CD4-positive, alpha-beta T cell treated with Interleukin-15 for 1 hour (primary cell): ENCODE measurements around the gene LARP4.
"Not testable (repeated sequence)": the region's sequence is repeated elsewhere in the genome, so short reads cannot be mapped to it uniquely, and the experiment has no call there.

ENCODE experiments used
- DNase-seq: peaks from one replicate; pipeline ENCODE4 v3.0.0-alpha.2; 2020

Gene LARP4

DNA sequence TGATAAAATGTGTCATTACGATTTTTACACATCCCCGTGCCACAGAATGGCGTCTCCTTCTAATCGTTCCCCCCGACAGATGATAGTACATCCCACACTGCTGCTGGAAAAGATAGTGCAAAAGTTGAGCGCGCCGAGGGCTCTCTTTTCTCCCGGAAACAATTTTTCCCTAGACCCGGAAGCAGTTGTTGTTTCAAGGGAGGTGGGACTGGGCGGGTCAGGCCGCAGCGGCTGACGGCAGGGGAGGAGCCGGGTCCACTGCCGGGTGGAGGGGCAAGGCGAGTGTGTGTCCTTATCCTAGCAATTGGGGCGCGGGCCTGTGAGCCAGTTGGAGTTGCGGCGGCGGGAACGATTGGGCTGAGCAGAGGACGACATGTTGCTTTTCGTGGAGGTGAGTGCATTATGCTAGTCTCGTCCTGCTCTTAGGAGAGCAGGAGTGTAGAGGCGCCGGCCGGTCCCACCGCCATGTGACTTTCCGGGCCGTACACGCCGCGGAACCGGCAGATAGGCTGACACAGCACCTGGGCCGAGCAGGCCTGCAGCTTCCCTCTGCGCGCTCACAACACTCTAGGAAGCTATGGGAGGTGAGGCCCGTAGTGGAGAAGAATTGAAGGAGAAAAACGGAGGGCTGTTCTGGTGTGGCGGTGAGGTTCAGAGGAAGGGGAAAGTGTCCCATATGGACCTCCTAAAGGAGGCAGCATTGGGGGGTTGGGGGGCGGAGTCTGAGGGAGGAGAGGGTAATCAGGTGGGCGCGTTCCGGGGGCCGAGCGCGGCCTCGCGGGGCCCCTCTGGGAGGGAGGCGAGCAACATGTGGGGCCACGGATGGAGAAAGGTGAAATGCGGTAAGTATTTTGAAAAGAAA lies at the start of gene LARP4:
TSS of gene LARP4 (plus strand) at position 248 of the 862 bp plus-strand sequence. CDS start at position 374, 126 bp downstream.
- DNase-seq = peak; percentile 88

DNA sequence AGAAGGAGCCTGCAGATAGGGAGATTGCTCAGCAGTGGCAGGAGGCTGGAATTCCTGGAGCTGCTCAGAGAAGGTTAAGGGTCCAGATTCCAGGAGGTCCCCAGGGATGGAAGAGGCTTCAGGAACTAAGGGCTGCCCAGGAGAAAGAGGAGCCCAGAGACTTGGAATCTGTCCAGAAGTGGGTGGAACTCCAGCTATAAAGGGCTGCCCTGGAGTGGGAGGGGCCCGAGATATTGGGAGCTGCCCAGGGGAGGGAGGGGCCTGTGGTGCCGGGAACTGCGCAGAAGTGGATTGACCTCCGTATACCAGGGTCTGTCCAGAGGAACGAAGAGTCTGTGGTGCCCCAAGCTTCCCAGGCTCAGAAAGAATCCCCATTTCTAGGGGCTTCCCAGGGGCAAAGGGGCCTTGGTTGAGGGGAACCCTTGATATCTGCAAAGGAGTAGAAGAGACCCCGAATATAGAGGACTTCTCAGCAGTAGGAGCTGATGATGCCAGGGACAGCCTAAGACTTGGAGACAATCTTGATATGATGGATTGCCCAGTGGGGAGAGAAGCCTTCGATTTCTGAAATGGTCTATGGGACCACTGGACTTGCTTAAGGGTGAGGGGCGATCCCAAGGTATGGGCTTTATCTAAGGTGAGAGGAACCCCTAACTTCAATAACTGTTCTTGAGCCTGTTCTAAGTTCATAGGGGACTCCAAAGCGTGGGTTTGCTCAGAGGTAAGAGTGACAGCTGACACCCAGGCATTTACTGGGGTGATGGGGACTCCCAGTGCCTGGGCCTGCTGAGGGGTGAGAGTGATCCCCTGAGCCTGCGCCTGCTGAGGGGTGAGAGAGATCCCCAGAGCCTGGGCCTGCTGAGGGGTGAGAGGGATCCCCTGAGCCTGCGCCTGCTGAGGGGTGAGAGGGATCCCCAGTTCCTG lies 49.3 kb upstream of the LARP4 start:
- no peak for DNase-seq

DNA sequence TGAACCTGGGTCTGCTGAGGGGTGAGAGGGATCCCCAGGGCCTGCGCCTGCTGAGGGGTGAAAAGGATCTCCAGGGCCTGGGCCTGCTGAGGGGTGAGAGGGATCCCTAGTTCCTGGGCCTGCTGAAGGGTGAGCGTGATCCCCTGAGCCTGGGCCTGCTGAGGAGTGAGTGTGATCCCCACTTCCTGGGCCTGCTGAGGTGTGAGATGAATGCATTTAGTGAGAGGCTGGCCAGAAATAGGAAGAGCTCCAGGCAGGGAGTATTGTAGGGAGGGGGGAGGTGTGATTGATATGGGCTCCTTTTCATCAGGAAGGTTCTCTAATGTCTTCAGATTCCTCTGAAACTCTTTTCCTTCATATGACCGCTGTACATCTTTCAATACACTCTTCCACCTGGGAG lies 47.3 kb upstream of the LARP4 start:
- no peak for DNase-seq

DNA sequence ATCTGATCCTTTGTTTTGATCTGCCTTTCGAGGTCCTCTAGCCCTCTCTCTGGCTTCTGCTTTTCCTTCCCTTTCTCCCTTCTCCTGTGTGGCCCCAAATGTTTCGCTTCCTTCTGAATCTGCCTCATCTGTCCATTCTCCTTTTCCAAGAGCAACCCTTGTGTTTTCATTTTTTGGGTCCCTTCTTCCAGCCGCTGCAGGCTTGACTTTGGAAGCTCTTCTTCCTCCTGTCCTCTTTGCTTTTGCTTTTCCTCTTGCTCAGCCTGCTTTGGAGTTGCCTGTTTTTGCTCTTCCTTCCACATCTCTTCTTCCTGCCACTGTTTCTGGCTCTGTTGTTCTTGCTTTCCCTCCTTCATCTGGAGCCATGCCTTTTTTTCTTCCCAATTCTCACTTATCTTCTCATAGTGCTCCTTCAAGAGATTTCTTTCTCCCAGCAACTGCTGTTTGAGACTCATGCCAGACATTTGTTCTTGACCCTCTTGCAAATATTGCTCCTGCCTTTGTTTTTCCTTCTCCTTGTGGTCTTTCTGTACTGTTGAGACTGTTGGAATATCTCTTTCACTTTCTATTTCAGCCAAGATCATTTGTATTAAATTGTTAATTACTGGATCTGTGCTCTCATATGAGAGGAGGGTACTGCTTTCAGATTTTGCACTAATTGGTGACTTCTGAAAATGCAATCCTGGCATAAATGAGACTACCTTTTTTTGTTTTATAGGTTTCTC lies 46.7 kb upstream of the LARP4 start:
- DNase-seq = no peak

DNA sequence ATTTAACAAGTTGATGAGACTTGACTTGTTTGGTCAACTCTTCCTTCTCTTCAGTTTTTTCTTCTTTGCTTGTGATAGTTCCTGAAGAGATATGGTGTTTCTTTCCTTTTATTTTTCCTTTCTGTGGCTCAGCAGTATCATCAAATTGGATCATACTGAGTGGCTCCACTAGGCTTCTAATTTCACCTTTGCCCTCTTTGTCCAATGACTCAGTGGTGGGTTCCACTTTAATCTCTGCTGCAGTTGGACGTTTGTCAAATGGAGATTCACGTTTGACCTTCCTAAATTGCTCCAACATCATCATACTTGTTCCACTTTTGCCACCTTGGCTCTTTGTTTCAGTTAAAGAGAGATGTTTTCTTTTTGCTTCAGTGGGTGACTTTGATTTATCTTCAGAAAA lies 45.8 kb upstream of the LARP4 start:
- DNase-seq = no peak

DNA sequence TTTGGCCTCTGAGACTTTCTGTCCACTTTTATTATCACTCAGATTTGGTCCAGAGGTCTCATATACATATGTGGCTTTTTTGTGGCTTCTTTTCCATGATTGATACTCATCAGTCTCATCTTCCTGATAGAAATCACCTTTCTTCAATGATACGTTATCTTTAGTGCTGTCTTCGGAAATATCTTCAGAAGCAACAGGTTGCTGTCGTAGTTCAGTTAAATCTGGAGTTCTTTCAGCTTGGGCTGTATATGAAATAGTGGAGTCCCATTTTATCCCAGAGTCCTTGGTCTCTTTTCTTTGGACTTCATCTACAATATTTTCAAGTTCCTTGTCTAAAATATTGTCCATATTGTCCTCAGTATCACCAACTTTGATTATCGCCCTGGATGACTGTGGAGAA lies 45.3 kb upstream of the LARP4 start:
- no peak for DNase-seq

DNA sequence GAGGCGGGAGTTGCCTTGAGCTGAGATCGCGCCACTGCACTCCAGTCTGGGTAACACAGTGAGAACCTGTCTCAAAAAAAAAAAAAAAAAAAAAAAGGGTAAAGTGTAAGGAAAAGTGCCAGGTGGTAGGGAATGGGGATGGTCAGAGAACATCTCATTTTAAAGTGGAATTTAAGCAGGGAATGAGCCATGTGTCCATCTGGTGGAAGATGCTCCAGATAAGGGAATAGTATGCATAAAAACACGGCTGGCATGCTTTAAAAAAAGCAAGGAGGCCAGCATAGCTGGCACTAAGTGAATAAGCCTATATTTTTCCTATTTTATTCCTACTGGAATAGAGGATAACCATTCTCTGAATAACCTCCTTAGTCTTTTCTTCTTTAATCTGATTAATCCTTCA lies 38.0 kb upstream of the LARP4 start:
- no peak for DNase-seq

DNA sequence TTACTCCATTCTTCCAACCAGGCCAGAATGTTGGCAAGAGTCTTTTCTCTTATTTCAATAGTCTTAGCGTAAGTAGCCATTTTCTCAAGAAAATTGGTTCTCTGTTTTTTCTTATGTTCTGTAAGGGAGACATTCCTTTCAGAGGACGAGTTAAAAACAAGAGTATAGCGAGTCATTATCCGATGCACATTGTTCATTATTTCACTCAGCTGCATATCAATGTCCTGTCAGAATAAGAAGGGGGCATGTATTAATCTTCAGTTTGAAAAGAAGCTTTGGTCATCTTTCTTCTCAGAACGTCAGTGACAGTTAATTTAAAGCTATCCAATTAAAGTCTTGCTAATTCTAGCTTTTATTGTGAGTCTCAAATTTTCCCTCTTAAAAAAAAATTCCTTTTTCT lies 37.5 kb upstream of the LARP4 start:
- DNase-seq = no peak

DNA sequence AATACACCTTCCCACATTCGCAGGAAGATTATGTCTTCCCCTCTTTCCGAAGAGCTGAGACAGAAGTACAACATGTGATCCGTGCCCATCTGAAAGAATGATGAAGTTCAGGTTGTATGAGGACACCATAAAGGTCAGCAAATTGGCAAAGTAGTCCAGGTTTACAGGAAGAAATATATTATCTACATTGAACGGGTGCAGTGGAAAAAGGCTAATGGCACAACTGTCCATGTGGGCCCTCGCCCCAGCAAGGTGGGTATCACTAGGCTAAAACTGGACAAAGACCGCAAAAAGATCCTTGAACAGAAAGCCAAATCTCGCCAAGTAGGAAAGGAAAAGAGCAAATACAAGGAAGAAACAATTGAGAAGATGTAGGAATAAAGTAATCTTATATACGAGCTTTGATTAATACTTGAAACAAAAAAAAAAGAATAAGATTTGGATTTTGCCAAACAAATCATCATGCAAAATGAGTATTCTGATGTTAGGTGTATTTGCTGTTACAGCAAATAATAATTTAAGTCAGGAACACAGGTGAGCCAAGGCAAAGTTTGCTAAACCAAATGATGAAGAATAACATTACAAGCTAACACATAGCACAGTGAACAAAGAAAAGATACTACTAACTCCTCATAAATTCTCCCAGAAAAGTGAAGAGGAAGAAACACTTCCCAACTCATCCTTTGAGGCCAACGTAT lies 34.8 kb upstream of the LARP4 start:
- no peak for DNase-seq

DNA sequence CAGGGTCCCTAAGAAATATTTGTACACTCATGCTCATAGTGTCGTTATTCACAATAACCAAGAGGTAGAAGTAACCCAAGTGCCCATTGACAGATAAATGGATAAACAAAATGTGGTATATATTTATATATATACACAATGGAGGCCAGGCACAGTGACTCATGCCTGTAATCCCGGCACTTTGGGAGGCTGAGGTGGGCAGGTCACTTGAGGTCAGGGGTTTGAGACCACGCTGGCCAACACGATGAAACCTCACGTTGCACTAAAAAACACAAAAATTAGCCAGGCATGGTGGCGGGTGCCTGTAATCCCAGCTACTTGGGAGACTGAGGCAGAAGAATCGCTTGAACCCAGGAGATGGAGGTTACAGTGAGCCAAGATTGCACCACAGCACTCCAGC lies 30.0 kb upstream of the LARP4 start:
- not testable (repeated sequence) for DNase-seq

DNA sequence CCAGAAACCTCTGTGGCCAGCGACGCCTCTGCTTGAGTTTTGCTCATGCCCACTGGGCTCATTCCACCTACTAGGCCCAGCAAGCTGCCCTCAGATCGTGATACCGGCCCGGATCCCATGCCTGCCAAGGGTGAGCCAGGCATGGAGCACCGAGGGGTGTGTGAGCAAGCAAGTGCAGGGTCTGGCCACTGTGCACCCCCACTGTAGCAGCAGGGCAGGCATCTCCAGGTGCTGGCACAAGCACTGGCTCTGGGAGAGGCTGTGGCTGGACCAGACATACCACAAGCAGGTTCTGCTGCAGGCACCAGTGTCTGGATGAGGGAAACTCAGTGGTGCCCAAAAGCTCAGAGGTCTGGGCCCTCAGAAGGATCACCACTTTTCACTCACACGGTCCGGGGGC lies 24.9 kb upstream of the LARP4 start:
- no peak for DNase-seq

DNA sequence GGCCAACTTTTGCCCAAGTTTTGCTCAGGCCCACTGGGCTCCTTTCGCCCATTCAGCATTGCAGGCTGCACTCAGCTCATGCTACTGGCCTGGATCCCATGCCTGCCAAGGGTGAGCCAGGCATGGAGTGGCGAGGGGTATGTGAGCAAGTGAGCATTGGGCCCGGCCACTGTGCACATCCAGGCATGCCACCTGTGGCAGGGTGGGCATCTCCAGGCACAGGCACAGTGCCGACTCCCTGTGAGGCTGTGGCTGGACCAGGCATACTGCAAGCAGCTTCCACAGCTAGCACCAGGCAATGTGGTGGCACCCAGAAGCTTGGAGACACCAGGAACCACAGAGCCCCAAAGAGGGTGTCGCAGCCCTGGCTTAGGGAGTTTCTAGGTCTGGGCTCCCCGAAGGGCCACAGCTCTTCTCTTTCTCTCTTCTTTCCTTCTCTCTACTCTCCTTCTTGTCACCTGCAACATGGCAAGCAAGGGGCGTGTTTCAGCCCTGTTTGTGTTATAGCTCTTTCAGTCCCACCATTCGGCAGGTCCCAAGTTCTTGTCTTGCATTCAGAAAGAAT lies 19.8 kb upstream of the LARP4 start:
- no peak for DNase-seq

DNA sequence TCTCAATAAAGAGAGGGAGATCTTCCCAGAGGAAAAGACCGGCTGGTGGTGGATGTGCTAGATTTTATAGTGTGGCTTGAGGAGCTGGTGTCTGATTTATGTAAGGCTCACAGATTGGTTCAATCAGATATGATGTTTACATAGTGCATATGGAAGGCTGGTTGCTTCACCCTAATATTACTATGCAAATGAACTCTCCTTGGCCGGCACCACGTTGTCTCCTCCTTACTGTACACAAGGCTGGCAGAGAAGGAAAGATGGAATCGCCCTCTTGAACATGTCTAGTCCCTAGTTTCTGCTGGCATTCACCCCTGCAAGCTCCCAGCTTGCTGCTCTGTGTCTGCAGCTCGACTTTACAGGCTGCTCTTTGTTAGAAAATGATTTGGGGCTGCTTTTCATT lies 13.2 kb upstream of the LARP4 start:
- DNase-seq = no peak

DNA sequence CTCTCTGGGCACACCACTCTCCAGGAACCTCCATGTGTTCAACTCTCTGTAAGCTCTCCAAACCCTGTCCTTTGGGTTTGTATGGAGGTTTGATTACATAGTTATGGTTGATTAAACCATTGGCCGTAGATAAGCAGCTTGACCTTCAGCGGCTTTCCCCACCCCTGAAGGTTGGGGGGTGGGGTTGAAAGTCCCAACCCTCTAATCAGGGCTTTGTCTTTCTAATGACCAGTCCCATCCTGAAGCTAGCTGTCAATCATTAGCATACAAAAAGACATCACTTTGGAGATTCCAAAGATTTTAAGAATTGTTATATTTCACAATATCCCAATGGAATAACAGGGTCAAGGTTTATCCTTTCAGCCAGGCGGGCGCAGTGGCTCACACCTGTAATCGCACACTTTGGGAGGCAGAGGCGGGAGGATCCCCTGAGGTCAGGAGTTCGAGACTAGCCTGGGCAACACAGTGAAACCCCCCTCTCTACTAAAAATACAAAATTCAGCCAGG lies 12.7 kb upstream of the LARP4 start:
- no peak for DNase-seq

DNA sequence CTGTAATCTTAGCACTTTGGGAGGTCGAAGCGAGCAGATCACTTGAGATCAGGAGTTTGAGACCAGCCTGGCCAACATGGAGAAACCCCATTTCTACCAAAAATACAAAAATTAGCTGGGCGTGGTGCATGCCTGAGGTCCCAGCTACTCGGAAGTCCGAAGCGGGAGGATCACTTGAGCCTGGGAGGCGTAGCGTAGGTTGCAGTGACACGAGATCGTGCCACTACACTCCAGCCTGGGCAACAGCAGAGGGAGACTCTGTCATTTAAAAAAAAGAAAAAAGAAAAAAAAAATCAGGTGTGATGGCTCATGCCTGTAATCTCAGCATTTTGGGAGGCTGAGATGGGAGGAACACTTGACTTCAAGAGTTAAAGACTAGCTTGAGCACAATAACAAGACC lies 11.9 kb upstream of the LARP4 start:
- not testable (repeated sequence) for DNase-seq

DNA sequence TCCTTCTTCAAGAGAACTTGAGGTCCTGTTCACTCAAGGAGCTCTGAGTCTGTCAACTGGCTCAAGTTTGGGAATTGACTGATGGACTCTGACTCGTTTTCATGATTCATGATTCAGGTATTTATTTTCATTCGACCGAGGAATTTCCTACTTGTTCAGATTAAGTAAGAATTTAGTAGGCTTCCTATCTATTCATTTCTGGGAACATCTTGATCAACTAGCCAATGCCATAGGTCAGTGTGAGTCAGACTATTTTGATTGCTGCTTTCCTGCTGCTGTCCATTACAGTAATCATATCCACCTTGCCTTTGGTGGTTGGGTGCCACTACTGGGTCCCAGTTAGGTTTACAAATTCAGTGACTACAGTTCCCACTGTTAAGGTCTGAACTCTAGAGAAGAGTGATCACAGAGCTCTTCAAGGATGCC lies 10.4 kb upstream of the LARP4 start:
- DNase-seq = no peak

DNA sequence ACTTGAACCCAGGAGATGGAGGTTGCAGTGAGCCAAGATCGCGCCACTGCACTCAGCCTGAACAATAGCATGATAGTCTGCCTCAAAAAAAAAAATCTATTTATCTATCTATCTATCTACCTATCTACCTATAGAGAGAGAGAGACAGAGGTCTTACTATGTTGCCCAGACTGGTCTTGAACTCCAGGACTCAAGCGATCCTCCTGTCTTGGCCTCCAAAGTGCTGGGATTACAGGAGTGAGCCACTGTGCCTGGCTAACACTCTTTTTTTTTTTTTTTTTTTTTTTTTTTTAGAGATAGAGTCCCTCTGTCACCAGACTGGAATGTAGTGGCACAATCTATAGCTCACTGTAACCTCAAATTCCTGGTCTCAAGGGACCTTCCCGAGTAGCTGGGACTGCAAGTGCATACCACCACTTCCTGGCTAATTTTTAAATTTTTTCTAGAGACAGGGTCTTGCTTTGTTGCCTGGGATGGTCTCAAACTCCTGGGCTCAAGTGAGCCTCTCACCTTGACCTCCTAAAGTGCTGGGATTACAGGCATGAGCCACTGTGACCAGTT lies 6.1 kb upstream of the LARP4 start:
- no peak for DNase-seq

DNA sequence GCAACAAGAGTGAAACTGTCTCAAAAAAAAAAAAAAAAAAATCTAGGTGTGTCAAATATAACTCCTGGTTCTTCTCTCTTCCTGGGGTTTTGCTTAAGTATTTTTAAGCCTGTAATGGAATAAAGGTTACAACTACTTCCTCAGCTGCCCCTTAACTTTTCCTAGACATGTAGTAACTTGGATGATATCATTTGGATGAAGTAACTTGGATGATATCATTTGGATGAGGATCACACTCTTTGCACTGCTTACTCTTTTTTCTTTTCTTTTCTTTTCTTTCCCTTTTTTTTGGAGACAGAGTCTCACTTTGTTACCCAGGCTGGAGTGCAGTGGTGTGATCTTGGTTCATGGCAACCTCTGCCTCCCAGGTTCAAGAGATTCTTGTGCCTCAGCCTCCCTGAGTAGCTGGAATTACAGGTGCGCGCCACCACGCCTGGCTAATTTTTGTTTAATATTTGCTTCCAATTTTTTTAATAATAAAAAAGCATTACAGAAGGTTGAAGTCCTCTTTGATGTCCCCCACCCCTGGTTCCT lies 3.5 kb upstream of the LARP4 start:
- no peak for DNase-seq

DNA sequence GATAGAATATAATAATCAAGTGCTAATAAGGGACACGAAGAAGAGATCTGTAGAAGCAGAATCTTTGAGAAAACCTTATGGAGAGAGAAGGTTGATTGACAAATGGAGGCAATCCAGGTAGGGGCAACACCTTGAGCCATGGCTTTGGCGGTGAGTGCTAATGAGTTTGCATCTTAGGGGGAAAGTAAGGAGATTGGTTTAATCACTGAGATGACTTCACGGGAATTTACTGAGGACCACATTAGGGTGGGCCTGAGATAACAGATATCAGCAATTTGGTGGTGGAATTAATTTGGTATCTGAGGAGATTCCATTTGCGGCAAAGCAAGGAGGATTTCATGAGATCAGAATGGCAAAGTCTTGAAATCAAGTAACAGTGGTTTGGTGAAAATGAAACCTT lies 1.8 kb upstream of the LARP4 start:
- DNase-seq = no peak

DNA sequence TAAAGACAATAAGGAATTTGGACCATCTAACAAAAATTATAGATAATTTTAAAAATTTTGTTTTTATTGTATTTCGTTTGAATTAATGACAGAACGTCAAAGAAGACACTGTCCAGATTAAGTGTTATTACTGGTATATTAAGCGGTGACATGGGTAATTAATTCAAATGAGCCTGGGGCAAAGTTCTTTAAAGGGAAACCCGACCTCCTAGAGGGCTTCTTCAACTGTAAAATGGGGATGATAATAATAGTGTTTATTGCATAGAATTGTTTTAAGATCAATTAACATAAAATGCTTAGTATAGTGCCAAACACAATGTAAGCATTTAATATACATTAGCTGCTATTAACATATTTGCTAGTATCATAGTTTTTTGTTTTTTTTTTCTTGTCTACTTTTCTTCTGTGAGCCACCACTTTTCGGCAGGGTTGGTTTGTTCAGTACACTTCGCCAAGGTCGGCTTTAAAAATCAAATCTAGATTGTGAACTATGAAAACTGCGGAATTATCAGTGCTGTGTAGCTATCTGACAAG lies 514 bp upstream of the LARP4 start:
- DNase-seq = no peak

DNA sequence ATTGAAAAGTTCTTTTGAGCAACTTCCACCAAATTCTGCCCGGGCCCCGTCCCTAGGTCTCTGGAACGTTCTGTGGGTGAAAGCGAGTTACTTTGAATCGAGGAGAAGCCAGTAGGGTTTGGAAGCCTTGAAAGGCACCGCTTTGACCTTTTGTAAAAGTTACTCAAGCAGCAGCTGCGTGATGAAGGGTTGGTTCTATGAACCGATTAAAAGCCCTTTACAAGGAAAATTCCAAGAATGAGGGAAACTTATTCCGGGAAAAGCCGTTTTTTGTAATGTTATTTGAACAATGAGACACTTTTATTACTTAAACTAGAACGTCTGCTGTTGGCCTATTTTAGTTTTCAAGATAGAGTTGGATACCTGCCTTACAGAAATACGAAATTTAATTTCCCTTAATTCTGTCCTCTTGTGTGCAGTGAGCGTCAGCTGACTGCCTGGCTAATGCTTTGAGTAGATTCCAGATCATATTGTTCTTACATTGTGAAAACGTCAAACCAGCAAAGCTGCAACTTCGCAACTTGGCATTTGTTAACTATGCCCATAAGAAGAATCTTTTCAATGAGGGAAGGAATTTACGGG lies 906 bp downstream of the LARP4 start:
- no peak for DNase-seq
